Loucy (cell line): ENCODE measurements around the gene CES5A.

Experiments used
- H2AFZ ChIP-seq: fragments of 200-600 bp; sonication (generic); 2 replicates; pipeline ENCODE4 v1.6.0; 2016; ENCODE audit warnings: antibody characterized with exemption, mild to moderate bottlenecking, low read length, moderate library complexity
- H3F3A ChIP-seq: fragments of 200-600 bp; 2 replicates; pipeline ENCODE4 v1.6.0; 2016; ENCODE audit warnings: antibody characterized with exemption, low read depth, mild to moderate bottlenecking
- H3K27me3 ChIP-seq: fragments of 200-600 bp; sonication (generic); 2 replicates; pipeline ENCODE4 v1.6.1; 2014; ENCODE audit warnings: low read length, mild to moderate bottlenecking; ENCODE audit not compliant: insufficient read depth, poor library complexity, severe bottlenecking
- H3K36me3 ChIP-seq: fragments of 200-600 bp; sonication (generic); 2 replicates; pipeline ENCODE4 v1.6.1; 2016; ENCODE audit warnings: low read length; ENCODE audit not compliant: insufficient read depth
- H3K4me1 ChIP-seq: fragments of 200-600 bp; sonication (generic); 2 replicates; pipeline ENCODE4 v1.5.1; 2014; ENCODE audit warnings: low read length, mild to moderate bottlenecking; ENCODE audit not compliant: insufficient read depth, poor library complexity, severe bottlenecking
- H3K4me2 ChIP-seq: fragments of 200-600 bp; sonication (generic); 2 replicates; pipeline ENCODE4 v1.6.0; 2014; ENCODE audit warnings: antibody characterized with exemption, low read length, low read depth, mild to moderate bottlenecking; ENCODE audit not compliant: poor library complexity, severe bottlenecking
- H3K4me3 ChIP-seq: fragments of 200-600 bp; sonication (generic); 2 replicates; pipeline ENCODE4 v1.5.1; 2014; ENCODE audit warnings: low read length, mild to moderate bottlenecking, mixed read lengths; ENCODE audit not compliant: poor library complexity, severe bottlenecking
- H3K79me2 ChIP-seq: fragments of 200-600 bp; sonication (generic); 2 replicates; pipeline ENCODE4 v1.6.1; 2014; ENCODE audit warnings: low read length; ENCODE audit not compliant: insufficient read depth
- H3K9ac ChIP-seq: fragments of 200-600 bp; sonication (generic); 2 replicates; pipeline ENCODE4 v1.6.0; 2014; ENCODE audit warnings: mild to moderate bottlenecking, low read depth, low read length, moderate library complexity; ENCODE audit not compliant: poor library complexity, severe bottlenecking
- H3K9me2 ChIP-seq: fragments of 200-600 bp; sonication (generic); replicated peaks from 2 replicates; pipeline ENCODE4 v1.6.1; 2016; ENCODE audit warnings: low read depth, low read length, mixed read lengths
- H3K9me3 ChIP-seq: fragments of 200-600 bp; sonication (generic); 2 replicates; pipeline ENCODE4 v1.6.1; 2014; ENCODE audit warnings: mild to moderate bottlenecking, antibody characterized with exemption, low read length, low read depth; ENCODE audit not compliant: insufficient read depth
- H4K20me1 ChIP-seq: fragments of 200-600 bp; sonication (generic); 2 replicates; pipeline ENCODE4 v1.6.0; 2014; ENCODE audit warnings: antibody characterized with exemption, low read length, mild to moderate bottlenecking; ENCODE audit not compliant: insufficient read depth, poor library complexity, severe bottlenecking
- EZH2phosphoT487 ChIP-seq: fragments of 200-600 bp; IDR thresholded peaks from 2 replicates; pipeline ENCODE4 v1.6.1; 2018; ENCODE audit warnings: antibody characterized with exemption, mild to moderate bottlenecking, moderate library complexity, borderline replicate concordance
- TF ChIP-seq, protein P1 (sequence below): fragments of 200-600 bp; sonication (generic); conservative IDR thresholded peaks from 2 replicates; pipeline ENCODE4 v1.5.1; 2014; ENCODE audit warnings: mild to moderate bottlenecking, antibody characterized with exemption, low read length

Gene CES5A

DNA sequence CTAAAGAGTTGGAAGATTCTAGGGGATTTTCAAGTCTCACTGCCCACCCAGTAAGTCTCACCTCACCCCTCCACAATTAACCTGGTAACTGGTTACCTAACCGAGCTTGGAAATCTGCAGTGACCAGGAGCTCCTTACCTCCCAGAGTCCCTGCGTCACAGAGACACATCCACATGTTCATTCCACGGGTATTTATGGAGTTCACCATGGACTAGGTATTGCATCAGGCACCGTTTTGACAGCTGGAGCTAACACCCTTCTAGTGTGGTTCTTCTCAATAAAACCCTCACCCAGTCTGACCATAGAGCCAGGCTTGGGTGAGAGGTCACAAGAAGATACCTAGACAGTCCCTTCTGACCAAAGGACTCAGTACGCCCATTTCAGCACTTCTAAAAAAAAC lies 2.1 kb downstream of the CES5A start:
- no peaks in the 10 kb centered on the region for H3K9me2 ChIP-seq
- no peaks in the 10 kb centered on the region for H3K27me3 ChIP-seq
- H3K9me3 ChIP-seq: no peaks in the 10 kb centered on the region
- H4K20me1 ChIP-seq: no peaks in the 10 kb centered on the region
- no peak overlapping the region for H3K4me3 ChIP-seq
- TF ChIP-seq, protein P1, sequence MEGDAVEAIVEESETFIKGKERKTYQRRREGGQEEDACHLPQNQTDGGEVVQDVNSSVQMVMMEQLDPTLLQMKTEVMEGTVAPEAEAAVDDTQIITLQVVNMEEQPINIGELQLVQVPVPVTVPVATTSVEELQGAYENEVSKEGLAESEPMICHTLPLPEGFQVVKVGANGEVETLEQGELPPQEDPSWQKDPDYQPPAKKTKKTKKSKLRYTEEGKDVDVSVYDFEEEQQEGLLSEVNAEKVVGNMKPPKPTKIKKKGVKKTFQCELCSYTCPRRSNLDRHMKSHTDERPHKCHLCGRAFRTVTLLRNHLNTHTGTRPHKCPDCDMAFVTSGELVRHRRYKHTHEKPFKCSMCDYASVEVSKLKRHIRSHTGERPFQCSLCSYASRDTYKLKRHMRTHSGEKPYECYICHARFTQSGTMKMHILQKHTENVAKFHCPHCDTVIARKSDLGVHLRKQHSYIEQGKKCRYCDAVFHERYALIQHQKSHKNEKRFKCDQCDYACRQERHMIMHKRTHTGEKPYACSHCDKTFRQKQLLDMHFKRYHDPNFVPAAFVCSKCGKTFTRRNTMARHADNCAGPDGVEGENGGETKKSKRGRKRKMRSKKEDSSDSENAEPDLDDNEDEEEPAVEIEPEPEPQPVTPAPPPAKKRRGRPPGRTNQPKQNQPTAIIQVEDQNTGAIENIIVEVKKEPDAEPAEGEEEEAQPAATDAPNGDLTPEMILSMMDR: no peak
- TF ChIP-seq EZH2phosphoT487: no peak
- H3F3A ChIP-seq: no peaks in the 10 kb centered on the region
- H3K36me3 ChIP-seq: no peaks in the 10 kb centered on the region
- H3K4me2 ChIP-seq: no peak overlapping the region
- no peaks in the 10 kb centered on the region for H3K79me2 ChIP-seq
- no peak overlapping the region for H3K9ac ChIP-seq
- H3K4me1 ChIP-seq: no peaks in the 10 kb centered on the region
- H2AFZ ChIP-seq: no peak overlapping the region

DNA sequence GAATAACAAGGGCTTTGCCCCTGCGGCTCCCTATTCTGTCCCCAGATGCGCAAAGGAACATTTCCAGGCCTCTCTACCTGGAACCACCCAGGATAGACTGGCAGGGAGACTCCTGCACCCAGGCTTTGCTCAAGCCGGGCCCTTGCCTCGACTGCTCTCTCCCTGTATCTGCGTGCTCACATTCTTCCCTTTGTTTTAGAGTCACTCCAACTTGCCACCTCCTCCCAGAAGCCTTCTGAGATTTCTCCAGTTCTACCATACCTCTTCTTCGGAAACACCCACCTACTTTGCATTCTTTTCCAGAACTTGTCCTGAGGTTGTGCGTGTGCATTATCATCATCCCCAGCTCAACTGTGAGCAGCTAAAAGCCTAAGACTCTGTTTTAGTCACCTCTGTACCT lies 3.0 kb downstream of the CES5A start:
- no peaks in the 10 kb centered on the region for H3K9me3 ChIP-seq
- no peak overlapping the region for H3K4me3 ChIP-seq
- no peaks in the 10 kb centered on the region for H3K79me2 ChIP-seq
- H3K9ac ChIP-seq: no peak overlapping the region
- H3K9me2 ChIP-seq: no peaks in the 10 kb centered on the region
- no peaks in the 10 kb centered on the region for H3F3A ChIP-seq
- H4K20me1 ChIP-seq: no peaks in the 10 kb centered on the region
- H3K36me3 ChIP-seq: no peaks in the 10 kb centered on the region
- H2AFZ ChIP-seq: no peak overlapping the region
- no peaks in the 10 kb centered on the region for H3K4me1 ChIP-seq
- no peaks in the 10 kb centered on the region for H3K27me3 ChIP-seq
- TF ChIP-seq EZH2phosphoT487: no peak
- TF ChIP-seq, protein P1: no peak
- no peak overlapping the region for H3K4me2 ChIP-seq

DNA sequence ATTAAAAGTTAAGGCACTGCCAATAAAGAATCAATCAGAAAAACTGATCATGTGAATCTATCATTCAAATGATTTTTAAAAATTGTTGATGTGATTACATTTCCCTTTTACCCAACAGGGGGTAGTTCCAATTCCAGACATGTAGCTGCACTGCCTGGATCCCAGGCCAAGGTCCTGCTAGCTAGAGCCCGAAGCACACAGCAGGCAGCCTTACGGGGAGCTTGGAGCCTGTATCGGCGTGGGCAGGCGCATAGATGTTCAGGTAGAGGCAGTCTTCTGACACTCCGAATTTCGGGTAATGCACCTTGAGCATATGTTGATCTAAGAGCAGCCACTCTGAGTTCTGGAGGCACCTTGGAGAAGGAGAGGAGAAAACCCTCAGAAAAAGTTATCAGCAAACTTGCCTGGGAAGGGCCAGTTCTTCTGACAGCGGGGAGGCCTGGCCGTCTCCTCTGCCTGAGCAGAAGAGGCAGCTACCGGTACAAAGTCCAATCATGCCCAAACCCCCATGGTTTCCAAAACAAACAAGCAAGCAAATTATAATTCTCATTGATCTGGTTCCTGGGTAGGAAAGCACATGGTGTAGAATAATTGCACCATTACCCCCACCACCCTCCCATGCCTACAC lies 3.6 kb downstream of the CES5A start:
- TF ChIP-seq, protein P1: no peak
- TF ChIP-seq EZH2phosphoT487: no peak
- Histone ChIP-seq H3K9me3 (no peaks in the 10 kb centered on the region), H3K9me2 (no peaks in the 10 kb centered on the region), H3F3A (no peaks in the 10 kb centered on the region), H3K4me3 (no peak overlapping the region), H3K9ac (no peak overlapping the region), H3K79me2 (no peaks in the 10 kb centered on the region), H3K4me1 (no peaks in the 10 kb centered on the region), H3K4me2 (no peak overlapping the region), H3K27me3 (no peaks in the 10 kb centered on the region), H3K36me3 (no peaks in the 10 kb centered on the region), H4K20me1 (no peaks in the 10 kb centered on the region), H2AFZ (no peak overlapping the region)
